Peyer's patch (tissue), 4 donors: Measurements from ENCODE around the gene NWD2. TPM values are rescaled to one million over a fixed set of nuclear protein-coding genes. Genes with fewer than 3 reads are reported as not detected.

ENCODE experiments used
- DNase-seq, 3 donors: peaks; one replicate each; pipeline ENCODE4 v3.0.0-alpha.2; 2017 to 2019
- H3K27ac ChIP-seq, 4 donors: fragments of 200-600 bp; sonication (generic); one replicate each; pipeline ENCODE4 v1.5.1; 2016 to 2019
- H3K27me3 ChIP-seq, 2 donors: fragments of 200-600 bp; sonication (generic); one replicate each; pipeline ENCODE4 v1.5.1; 2019
- H3K36me3 ChIP-seq, 3 donors: fragments of 200-600 bp; sonication (generic); one replicate each; pipeline ENCODE4 v1.5.1; 2016 to 2019
- H3K4me1 ChIP-seq, 4 donors: fragments of 200-600 bp; sonication (generic); one replicate each; pipeline ENCODE4 v1.5.1; 2016 to 2019
- H3K4me3 ChIP-seq, 4 donors: fragments of 200-600 bp; sonication (generic); 1 replicate in 3 of 4; 2 replicates in 1 of 4; pipeline ENCODE4 v1.5.1; 2016 to 2019; ENCODE audit warnings: mild to moderate bottlenecking in 1 of 4
- H3K9me3 ChIP-seq, 4 donors: fragments of 200-600 bp; sonication (generic); one replicate each; pipeline ENCODE4 v1.5.1; 2016 to 2019; ENCODE audit warnings: mild to moderate bottlenecking in 1 of 4
- CTCF ChIP-seq, 6 experiments: fragments of 450-650 bp in 4 of 6; fragments of 200-600 bp in 2 of 6; sonication (generic) in 1 of 6; IDR thresholded peaks; one replicate each; pipeline ENCODE4 v1.5.1; 2017 to 2019; ENCODE audit warnings: antibody characterized with exemption in 6 of 6, mild to moderate bottlenecking in 3 of 6, moderate library complexity in 1 of 6
- POLR2A ChIP-seq, 2 donors: fragments of 450-650 bp; IDR thresholded peaks; one replicate each; pipeline ENCODE4 v1.5.1; 2017; ENCODE audit warnings: antibody characterized with exemption in 2 of 2, mild to moderate bottlenecking in 2 of 2, moderate library complexity in 2 of 2
- total RNA-seq, 4 donors: library from RNA; depleted of rRNA; stranded (reverse); fragments of >200 nt; gene quantifications; one replicate each; pipeline ENCODE4 v1.1.0, GENCODE V29; 2016

Gene NWD2
- total RNA-seq, 4 donors from 2014 or later: not detected

GRCh38 chr4:37304612-37305011 is 60.1 kb downstream of the NWD2 start:
- no peaks in the 10 kb centered on the region for H3K4me1 ChIP-seq
- no peak for TF ChIP-seq POLR2A (IDR thresholded peaks at IDR 0.05)
- no peak for TF ChIP-seq CTCF (IDR thresholded peaks at IDR 0.05)
- H3K36me3 ChIP-seq: no peaks in the 10 kb centered on the region
- DNase-seq: no peak
- H3K27ac ChIP-seq: no peak overlapping the region
- no peaks in the 10 kb centered on the region for H3K27me3 ChIP-seq
- H3K9me3 ChIP-seq: peaks cover 0 to 9% (median 0%) of the 10 kb centered on the region in 4 donors
- no peak overlapping the region for H3K4me3 ChIP-seq

DNA sequence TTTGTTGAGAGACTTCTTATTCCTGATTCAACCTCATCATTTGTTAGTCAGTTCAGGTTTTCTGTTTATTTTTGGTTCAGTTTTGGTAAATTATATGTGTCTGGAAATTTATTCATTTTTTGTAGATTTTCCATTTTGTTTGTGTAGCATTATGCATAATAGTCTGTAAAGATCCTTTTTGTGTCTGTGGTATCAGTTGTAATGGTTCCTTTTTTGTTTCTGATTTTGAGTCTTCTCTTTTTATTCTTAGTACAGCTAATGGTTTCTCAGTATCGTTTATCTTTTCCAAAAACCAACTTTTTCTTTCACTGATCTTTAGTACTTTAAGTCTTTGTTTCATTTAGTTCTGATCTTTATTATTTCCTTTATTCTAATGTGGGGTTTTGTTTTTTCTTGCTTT is 61.4 kb downstream of the NWD2 start:
- H3K27me3 ChIP-seq: no peaks in the 10 kb centered on the region
- H3K27ac ChIP-seq: no peak overlapping the region
- H3K4me3 ChIP-seq: no peak overlapping the region
- peaks cover 0 to 9% (median 0%) of the 10 kb centered on the region in 4 donors for H3K9me3 ChIP-seq
- no peak for DNase-seq
- no peaks in the 10 kb centered on the region for H3K4me1 ChIP-seq
- TF ChIP-seq CTCF (IDR thresholded peaks at IDR 0.05) (no peak), POLR2A (IDR thresholded peaks at IDR 0.05) (no peak)
- no peaks in the 10 kb centered on the region for H3K36me3 ChIP-seq

DNA sequence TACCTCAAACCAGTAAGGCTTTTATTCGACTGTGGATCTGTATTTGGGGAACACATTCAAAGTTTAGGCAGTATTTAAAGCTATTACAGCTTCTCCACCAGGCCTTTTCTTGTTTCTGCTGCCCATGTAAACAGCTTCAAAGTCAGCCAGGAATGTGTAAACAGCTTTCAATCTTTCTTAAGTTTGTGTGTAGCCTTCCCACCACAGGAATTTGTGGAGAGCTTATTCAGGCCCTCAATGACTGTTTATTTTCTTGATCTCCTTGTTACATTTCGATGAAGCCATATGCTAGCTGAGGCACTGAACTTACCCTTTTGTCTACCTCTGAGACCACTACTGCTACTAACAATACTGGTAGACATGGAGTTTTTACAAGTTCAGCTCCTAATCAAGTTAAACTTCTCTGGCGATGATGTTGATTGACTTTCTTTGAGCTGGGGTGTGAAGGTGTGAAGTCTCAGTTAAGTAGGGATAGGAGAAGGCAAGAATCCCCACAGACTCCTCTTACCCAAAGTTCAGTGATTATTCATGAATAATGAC is 72.6 kb downstream of the NWD2 start:
- Histone ChIP-seq H3K9me3 (no peaks in the 10 kb centered on the region), H3K36me3 (no peaks in the 10 kb centered on the region), H3K27ac (no peak overlapping the region), H3K4me1 (no peaks in the 10 kb centered on the region), H3K27me3 (no peaks in the 10 kb centered on the region), H3K4me3 (no peak overlapping the region)
- TF ChIP-seq POLR2A (IDR thresholded peaks at IDR 0.05) (no peak), CTCF (IDR thresholded peaks at IDR 0.05) (no peak)
- DNase-seq: no peak

DNA sequence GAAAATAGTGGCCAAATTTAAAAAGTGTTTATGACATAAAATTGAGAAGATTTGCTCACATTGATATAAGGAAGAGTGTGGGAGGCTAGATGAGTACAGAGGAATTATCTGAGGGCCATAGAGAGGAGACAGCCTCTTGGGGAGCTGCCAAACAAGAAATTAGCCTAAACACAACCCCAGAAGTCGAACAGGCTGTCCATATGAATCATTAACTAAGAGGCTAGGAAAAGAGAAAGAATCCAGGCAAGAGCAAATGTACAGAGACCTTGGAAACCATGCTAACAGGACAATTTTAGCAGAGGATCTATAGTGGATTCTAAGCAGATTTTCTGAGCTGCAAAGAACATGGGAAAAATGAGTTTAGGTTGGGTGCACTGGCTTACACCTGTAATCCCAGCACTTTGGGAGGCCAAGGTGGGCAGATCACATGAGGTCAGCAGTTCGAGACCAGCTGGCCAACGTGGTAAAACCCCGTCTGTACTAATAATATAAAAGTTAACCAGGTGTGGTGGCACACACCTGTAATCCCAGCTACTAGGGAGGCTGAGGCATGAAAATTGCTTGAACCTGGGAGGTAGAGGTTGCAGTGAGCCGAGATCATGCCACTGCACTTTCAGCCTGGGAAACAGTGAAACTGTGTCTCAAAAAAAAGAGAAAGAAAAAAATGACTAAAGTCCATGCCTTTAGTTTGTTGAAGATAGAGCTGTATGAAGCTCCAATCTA is 76.1 kb downstream of the NWD2 start:
- no peak for DNase-seq
- no peak for TF ChIP-seq CTCF (IDR thresholded peaks at IDR 0.05)

DNA sequence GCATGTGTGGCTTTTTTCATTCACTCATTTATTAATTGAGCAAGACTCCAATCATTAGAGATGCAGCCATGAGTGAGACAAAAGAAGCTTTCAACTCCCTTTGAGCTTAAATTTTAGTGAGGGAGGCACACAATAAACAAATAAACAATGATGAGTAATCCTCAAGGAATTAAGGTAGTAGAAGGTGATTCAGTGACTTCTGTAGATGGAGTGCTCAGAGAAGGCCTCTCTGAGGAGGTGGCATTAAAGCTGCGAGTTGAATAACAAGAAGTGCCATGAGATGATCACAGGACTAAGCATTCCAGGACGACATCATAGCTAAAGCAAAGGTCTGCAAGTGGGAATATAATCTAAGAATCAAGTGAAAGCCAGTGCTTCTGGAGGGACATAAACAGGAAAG is 77.6 kb downstream of the NWD2 start:
- H3K36me3 ChIP-seq: no peaks in the 10 kb centered on the region
- no peaks in the 10 kb centered on the region for H3K4me1 ChIP-seq
- TF ChIP-seq CTCF (IDR thresholded peaks at IDR 0.05) (no peak), POLR2A (IDR thresholded peaks at IDR 0.05) (no peak)
- H3K27me3 ChIP-seq: no peaks in the 10 kb centered on the region
- H3K9me3 ChIP-seq: no peaks in the 10 kb centered on the region
- no peak overlapping the region for H3K4me3 ChIP-seq
- no peak for DNase-seq
- H3K27ac ChIP-seq: no peak overlapping the region

More for the DNA sequence above, 76.1 kb downstream of the NWD2 start:
- Histone ChIP-seq H3K4me1 (no peaks in the 10 kb centered on the region), H3K4me3 (no peak overlapping the region), H3K36me3 (no peaks in the 10 kb centered on the region), H3K9me3 (no peaks in the 10 kb centered on the region), H3K27ac (no peak overlapping the region), H3K27me3 (no peaks in the 10 kb centered on the region)
